Measurements from ENCODE around the gene ST3GAL4. TPM values are rescaled to one million over a fixed set of nuclear protein-coding genes. Genes with fewer than 3 reads are reported as not detected.

Gene ST3GAL4
- total RNA-seq, 1 experiment from 2014 or later = 11.2 TPM

- no peak for DNase-seq
- H3K4me1 Mint-ChIP-seq (ENCODE audit: low read depth, unreplicated experiment) = peaks cover 11% of the 10 kb centered on the region
- Histone ChIP-seq H3K9me3 (no peaks in the 10 kb centered on the region), H3K4me1 (peaks cover 6% of the 10 kb centered on the region; the same call in 1 of the 2 replicates), H3K36me3 (ENCODE audit: control insufficient read depth, insufficient read depth, low read length) (peaks cover 1% of the 10 kb centered on the region; the same call in 1 of the 2 replicates), H3K27me3 (replicated peaks; ENCODE audit: control insufficient read depth, insufficient read depth, low read length) (no peaks in the 10 kb centered on the region), H3K4me3 (ENCODE audit: low read depth, low read length) (no peak overlapping the region)
- no TSS peak for BruUV-seq (replicated peaks)
- intact Hi-C loops (cut with micrococcal nuclease; ENCODE audit: unreplicated experiment) = no loop called here
- H3K27ac Mint-ChIP-seq (ENCODE audit: unreplicated experiment) = no peak overlapping the region
- no peaks in the 10 kb centered on the region for H3K9me3 Mint-ChIP-seq (ENCODE audit: unreplicated experiment)
- POLR2A ChIA-PET = no interaction called here
- H3K4me3 Mint-ChIP-seq (ENCODE audit: unreplicated experiment) = no peak overlapping the region
- CTCF ChIA-PET = interaction anchor here (1.5 kb wide), 1 partner anchor 19 kb away, joined by 4 read pairs; no protein-coding TSS in a partner anchor
- H3K27me3 Mint-ChIP-seq (ENCODE audit: insufficient read depth, unreplicated experiment) = no peaks in the 10 kb centered on the region
- peaks cover 5% of the 10 kb centered on the region for H3K36me3 Mint-ChIP-seq (ENCODE audit: insufficient read depth, unreplicated experiment)
- no peak for TF ChIP-seq CTCF (IDR thresholded peaks at IDR 0.05; ENCODE audit: insufficient read depth in 1 of 2, low read depth in 1 of 2, low read length in 1 of 2, severe bottlenecking in 1 of 2, unreplicated experiment in 1 of 2)
Measured at GRCh38 chr11:126328938-126329643, 26.4 kb upstream of the ST3GAL4 start.

DNA sequence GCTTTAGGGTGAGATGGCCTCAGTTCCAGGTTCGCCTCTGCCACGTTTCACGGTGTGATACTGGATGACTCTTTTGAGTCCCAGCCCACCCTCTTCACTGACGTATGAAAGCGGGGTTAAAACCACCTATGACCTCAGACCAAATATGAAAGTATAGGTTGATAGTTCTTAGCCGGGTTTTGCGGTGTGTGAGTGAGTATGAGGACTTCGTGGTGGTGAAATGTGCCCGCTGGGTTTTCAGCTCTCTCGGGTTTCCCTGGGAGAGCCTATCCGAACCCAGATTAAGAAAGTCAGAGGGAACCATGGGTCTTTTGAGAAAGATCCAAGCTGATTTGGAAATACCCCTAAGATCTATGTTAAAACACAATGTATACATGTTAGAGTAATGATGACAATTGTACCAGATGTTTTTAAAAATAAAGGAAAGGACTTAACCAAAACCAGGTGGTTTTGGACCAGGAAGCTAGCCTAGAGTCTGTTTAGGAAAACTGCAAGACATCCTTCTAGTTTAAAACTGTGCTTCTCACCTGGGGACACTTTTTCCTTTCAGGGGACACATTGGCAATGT lies 25.8 kb upstream of the ST3GAL4 start:
- peaks cover 1% of the 10 kb centered on the region; the same call in 1 of the 2 replicates for H3K36me3 ChIP-seq (ENCODE audit: control insufficient read depth, insufficient read depth, low read length)
- no peaks in the 10 kb centered on the region for H3K27me3 ChIP-seq (replicated peaks; ENCODE audit: control insufficient read depth, insufficient read depth, low read length)
- no peaks in the 10 kb centered on the region for H3K9me3 Mint-ChIP-seq (ENCODE audit: unreplicated experiment)
- H3K4me3 Mint-ChIP-seq (ENCODE audit: unreplicated experiment) = no peak overlapping the region
- intact Hi-C loops (cut with micrococcal nuclease; ENCODE audit: unreplicated experiment) = no loop called here
- peaks cover 11% of the 10 kb centered on the region for H3K4me1 Mint-ChIP-seq (ENCODE audit: low read depth, unreplicated experiment)
- ChIA-PET CTCF (interaction anchor here (1.5 kb wide), 1 partner anchor 19 kb away, joined by 4 read pairs; no protein-coding TSS in a partner anchor), POLR2A (no interaction called here)
- H3K4me3 ChIP-seq (ENCODE audit: low read depth, low read length) = no peak overlapping the region
- H3K36me3 Mint-ChIP-seq (ENCODE audit: insufficient read depth, unreplicated experiment) = peaks cover 5% of the 10 kb centered on the region
- H3K27ac Mint-ChIP-seq (ENCODE audit: unreplicated experiment) = no peak overlapping the region
- no TSS peak for BruUV-seq (replicated peaks)
- H3K4me1 ChIP-seq = peaks cover 6% of the 10 kb centered on the region; the same call in 1 of the 2 replicates
- H3K9me3 ChIP-seq = no peaks in the 10 kb centered on the region
- no peaks in the 10 kb centered on the region for H3K27me3 Mint-ChIP-seq (ENCODE audit: insufficient read depth, unreplicated experiment)
- no peak for DNase-seq
- no peak for TF ChIP-seq CTCF (IDR thresholded peaks at IDR 0.05; ENCODE audit: insufficient read depth in 1 of 2, low read depth in 1 of 2, low read length in 1 of 2, severe bottlenecking in 1 of 2, unreplicated experiment in 1 of 2)

DNA sequence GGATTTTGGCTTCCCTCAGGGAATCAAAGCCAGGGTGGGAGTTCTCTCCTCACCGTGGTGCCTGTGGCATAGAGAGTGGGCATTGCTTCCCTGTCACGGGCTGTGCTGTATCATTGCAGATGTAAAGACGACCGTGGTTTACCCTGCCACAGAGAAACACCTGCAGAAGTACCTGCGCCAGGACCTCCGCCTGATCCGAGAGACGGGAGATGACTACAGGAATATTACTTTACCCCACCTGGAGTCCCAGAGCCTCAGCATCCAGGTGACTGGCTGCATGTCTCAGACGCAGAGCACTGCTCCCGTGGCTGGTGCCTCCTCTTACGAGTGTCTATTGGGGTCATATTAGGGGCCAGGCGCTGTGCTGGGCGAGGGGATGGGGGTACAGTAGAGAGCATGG lies 24.2 kb upstream of the ST3GAL4 start:
- no TSS peak for BruUV-seq (replicated peaks)
- peaks cover 11% of the 10 kb centered on the region for H3K4me1 Mint-ChIP-seq (ENCODE audit: low read depth, unreplicated experiment)
- intact Hi-C loops (cut with micrococcal nuclease; ENCODE audit: unreplicated experiment) = no loop called here

More for the DNA sequence above, 24.2 kb upstream of the ST3GAL4 start:
- TF ChIP-seq CTCF (IDR thresholded peaks at IDR 0.05; ENCODE audit: insufficient read depth in 1 of 2, low read depth in 1 of 2, low read length in 1 of 2, severe bottlenecking in 1 of 2, unreplicated experiment in 1 of 2) = no peak
- no peak overlapping the region for H3K4me3 Mint-ChIP-seq (ENCODE audit: unreplicated experiment)
- peaks cover 6% of the 10 kb centered on the region; the same call in 1 of the 2 replicates for H3K4me1 ChIP-seq
- ChIA-PET POLR2A (no interaction called here), CTCF (no interaction called here)
- no peaks in the 10 kb centered on the region for H3K27me3 ChIP-seq (replicated peaks; ENCODE audit: control insufficient read depth, insufficient read depth, low read length)
- H3K36me3 ChIP-seq (ENCODE audit: control insufficient read depth, insufficient read depth, low read length) = peaks cover 1% of the 10 kb centered on the region; the same call in 1 of the 2 replicates
- no peak for DNase-seq
- H3K27me3 Mint-ChIP-seq (ENCODE audit: insufficient read depth, unreplicated experiment) = no peaks in the 10 kb centered on the region
- no peaks in the 10 kb centered on the region for H3K9me3 ChIP-seq
- peaks cover 5% of the 10 kb centered on the region for H3K36me3 Mint-ChIP-seq (ENCODE audit: insufficient read depth, unreplicated experiment)
- no peak overlapping the region for H3K27ac Mint-ChIP-seq (ENCODE audit: unreplicated experiment)
- H3K9me3 Mint-ChIP-seq (ENCODE audit: unreplicated experiment) = no peaks in the 10 kb centered on the region
- H3K4me3 ChIP-seq (ENCODE audit: low read depth, low read length) = no peak overlapping the region
